ENCODE data around the gene PCDH9. TPM values are rescaled to one million over a fixed set of nuclear protein-coding genes. Genes with fewer than 3 reads are reported as not detected.

Gene PCDH9
- total RNA-seq, 6 donors from 2014 or later, result 3.1 to 19.4 (median 7.8) TPM

DNA sequence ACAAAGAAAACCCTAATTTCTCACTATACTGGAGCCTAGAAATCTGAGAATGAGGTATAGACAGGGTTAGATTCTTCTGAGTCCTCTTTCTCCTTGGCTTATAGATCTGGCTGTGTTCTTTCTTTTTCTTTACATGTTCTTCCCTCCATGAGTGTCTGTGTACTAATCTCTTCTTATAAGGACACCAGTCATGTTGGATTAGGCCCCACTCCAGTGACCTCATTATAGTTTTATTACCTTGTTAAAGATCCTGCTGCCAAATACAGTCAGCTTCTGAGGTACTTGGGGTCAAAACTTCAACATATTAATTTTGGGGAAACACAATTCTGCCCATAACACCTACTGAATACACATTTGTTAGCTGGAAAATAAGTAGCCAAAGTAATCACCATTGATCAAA lies 302.6 kb downstream of the PCDH9 start:
- TF ChIP-seq POLR2AphosphoS5 (IDR thresholded peaks at IDR 0.05), result no peak
- TF ChIP-seq EP300 (IDR thresholded peaks at IDR 0.05), result no peak
- no peak for TF ChIP-seq CTCF (IDR thresholded peaks at IDR 0.05)
- TF ChIP-seq POLR2A (IDR thresholded peaks at IDR 0.05), result no peak

GRCh38 chr13:66926851-66927524 lies 303.1 kb downstream of the PCDH9 start:
- ATAC-seq (ENCODE audit: low FRiP score in 2 of 2), result no peak
- no peak overlapping the region for H3K27ac ChIP-seq
- no peaks in the 10 kb centered on the region for H3K4me1 ChIP-seq
- H3K4me3 ChIP-seq, result no peak overlapping the region
- WGBS, 2 donors, result 63 to 65% methylated on average over 6 of the region's 6 CpGs
- TF ChIP-seq POLR2AphosphoS5 (IDR thresholded peaks at IDR 0.05) (no peak), CTCF (IDR thresholded peaks at IDR 0.05) (no peak), EP300 (IDR thresholded peaks at IDR 0.05) (no peak), POLR2A (IDR thresholded peaks at IDR 0.05) (no peak)
- H3K27me3 ChIP-seq, result no peaks in the 10 kb centered on the region
- no peaks in the 10 kb centered on the region for H3K36me3 ChIP-seq
- no peaks in the 10 kb centered on the region for H3K9me3 ChIP-seq
- no peak for DNase-seq

More for the DNA sequence above, 302.6 kb downstream of the PCDH9 start:
- Histone ChIP-seq H3K4me1 (no peaks in the 10 kb centered on the region), H3K27me3 (no peaks in the 10 kb centered on the region), H3K4me3 (no peak overlapping the region), H3K36me3 (no peaks in the 10 kb centered on the region), H3K27ac (no peak overlapping the region), H3K9me3 (no peaks in the 10 kb centered on the region)
- DNase-seq, result no peak
- ATAC-seq (ENCODE audit: low FRiP score in 2 of 2), result no peak

DNA sequence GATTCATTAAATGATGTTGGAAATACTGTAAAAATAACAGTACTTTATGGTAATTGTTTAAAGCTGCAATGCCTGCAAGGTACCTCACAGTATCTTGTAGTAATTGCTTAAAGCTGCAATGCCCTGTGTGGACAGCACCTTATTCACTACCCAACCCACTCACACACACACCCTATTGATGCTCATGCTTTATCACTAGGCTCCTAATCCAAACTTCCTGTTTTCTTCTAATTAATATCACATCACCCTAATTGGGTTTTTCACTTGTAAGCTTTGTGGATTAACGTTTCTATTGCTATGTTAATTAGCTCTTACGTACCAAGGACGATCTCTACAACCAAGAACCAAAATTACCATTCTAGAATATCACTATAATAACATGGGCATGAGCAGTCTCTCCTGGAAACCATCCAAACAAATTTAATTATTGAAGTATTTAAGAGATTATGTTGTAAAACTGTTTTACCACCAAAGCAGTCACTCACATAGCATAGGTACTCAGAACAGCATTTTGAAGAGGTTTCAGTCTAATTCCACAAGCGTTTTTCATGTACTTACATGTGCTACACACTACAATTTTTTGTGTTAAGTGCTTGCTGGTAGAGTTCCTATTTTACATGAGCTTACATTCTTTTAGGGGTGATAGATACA lies 303.8 kb downstream of the PCDH9 start:
- WGBS, 2 donors, result 66 to 70% methylated on average over 4 of the region's 4 CpGs
- no peaks in the 10 kb centered on the region for H3K36me3 ChIP-seq
- no peaks in the 10 kb centered on the region for H3K4me1 ChIP-seq
- no peak for TF ChIP-seq EP300 (IDR thresholded peaks at IDR 0.05)
- no peak for TF ChIP-seq POLR2AphosphoS5 (IDR thresholded peaks at IDR 0.05)
- TF ChIP-seq CTCF (IDR thresholded peaks at IDR 0.05), result no peak
- TF ChIP-seq POLR2A (IDR thresholded peaks at IDR 0.05), result no peak
- no peak overlapping the region for H3K4me3 ChIP-seq
- DNase-seq (no peak), ATAC-seq (ENCODE audit: low FRiP score in 2 of 2) (no peak)
- no peaks in the 10 kb centered on the region for H3K27me3 ChIP-seq
- H3K9me3 ChIP-seq, result no peaks in the 10 kb centered on the region
- no peak overlapping the region for H3K27ac ChIP-seq

DNA sequence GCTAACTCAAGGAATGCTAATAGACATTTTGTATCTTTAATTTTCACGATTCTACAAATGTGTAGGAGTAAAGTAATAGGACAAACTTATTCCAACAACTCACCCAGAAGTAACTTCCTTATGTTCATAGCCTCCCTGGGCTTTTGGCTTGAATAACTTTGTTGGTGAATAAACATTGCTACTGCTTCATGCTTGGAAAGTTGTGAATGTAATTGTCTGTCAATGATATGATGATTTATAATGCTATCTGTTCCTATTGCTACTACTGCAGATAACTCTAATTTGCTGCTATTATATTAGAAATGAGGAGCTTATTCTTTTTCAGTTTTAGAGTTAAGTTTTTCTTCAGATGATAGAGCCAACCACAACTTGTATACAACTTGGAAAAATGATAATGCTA lies 307.7 kb downstream of the PCDH9 start:
- 67 to 76% methylated on average over 1 of the region's 1 CpG for WGBS, 2 donors
- Histone ChIP-seq H3K4me1 (no peaks in the 10 kb centered on the region), H3K4me3 (no peak overlapping the region), H3K36me3 (no peaks in the 10 kb centered on the region), H3K27ac (no peak overlapping the region), H3K27me3 (no peaks in the 10 kb centered on the region), H3K9me3 (no peaks in the 10 kb centered on the region)
- TF ChIP-seq EP300 (IDR thresholded peaks at IDR 0.05), result no peak
- TF ChIP-seq POLR2AphosphoS5 (IDR thresholded peaks at IDR 0.05), result no peak
- no peak for TF ChIP-seq POLR2A (IDR thresholded peaks at IDR 0.05)
- no peak for TF ChIP-seq CTCF (IDR thresholded peaks at IDR 0.05)
- DNase-seq (no peak), ATAC-seq (ENCODE audit: low FRiP score in 2 of 2) (no peak)

DNA sequence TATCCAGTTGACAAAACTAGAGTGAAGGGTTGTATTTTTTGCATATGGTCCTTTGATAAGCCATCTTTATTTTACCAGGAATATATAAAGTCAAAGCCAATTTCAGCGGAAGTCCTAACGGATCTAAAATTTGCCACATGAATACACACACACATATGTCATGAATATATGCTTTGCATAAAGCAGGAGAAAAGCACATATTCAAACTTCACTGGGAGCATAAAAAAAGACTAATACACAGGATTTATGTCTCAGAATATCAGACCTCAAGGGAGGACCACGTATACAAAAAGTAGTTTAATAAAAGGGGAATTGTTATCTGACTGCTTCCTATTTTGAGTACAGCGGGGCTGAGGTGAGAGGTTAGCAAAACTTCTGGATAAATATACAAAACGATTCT lies 308.7 kb downstream of the PCDH9 start:
- 65 to 72% methylated on average over 5 of the region's 5 CpGs for WGBS, 2 donors
- no peak overlapping the region for H3K27ac ChIP-seq
- H3K36me3 ChIP-seq, result no peaks in the 10 kb centered on the region
- H3K9me3 ChIP-seq, result no peaks in the 10 kb centered on the region
- H3K4me3 ChIP-seq, result no peak overlapping the region
- DNase-seq (no peak), ATAC-seq (ENCODE audit: low FRiP score in 2 of 2) (no peak)
- H3K27me3 ChIP-seq, result no peaks in the 10 kb centered on the region
- no peaks in the 10 kb centered on the region for H3K4me1 ChIP-seq
- no peak for TF ChIP-seq CTCF (IDR thresholded peaks at IDR 0.05)
- TF ChIP-seq POLR2AphosphoS5 (IDR thresholded peaks at IDR 0.05), result no peak
- no peak for TF ChIP-seq POLR2A (IDR thresholded peaks at IDR 0.05)
- TF ChIP-seq EP300 (IDR thresholded peaks at IDR 0.05), result no peak

All from upper lobe of left lung (tissue), 6 donors.